Loucy (cell line): ENCODE measurements around the gene OXA1L.

Experiments
- H2AFZ ChIP-seq: fragments of 200-600 bp; sonication (generic); 2 replicates; pipeline ENCODE4 v1.6.0; 2016; ENCODE audit warnings: antibody characterized with exemption, mild to moderate bottlenecking, low read length, moderate library complexity
- H3F3A ChIP-seq: fragments of 200-600 bp; 2 replicates; pipeline ENCODE4 v1.6.0; 2016; ENCODE audit warnings: antibody characterized with exemption, low read depth, mild to moderate bottlenecking
- H3K27me3 ChIP-seq: fragments of 200-600 bp; sonication (generic); 2 replicates; pipeline ENCODE4 v1.6.1; 2014; ENCODE audit warnings: low read length, mild to moderate bottlenecking; ENCODE audit not compliant: insufficient read depth, poor library complexity, severe bottlenecking
- H3K36me3 ChIP-seq: fragments of 200-600 bp; sonication (generic); 2 replicates; pipeline ENCODE4 v1.6.1; 2016; ENCODE audit warnings: low read length; ENCODE audit not compliant: insufficient read depth
- H3K4me1 ChIP-seq: fragments of 200-600 bp; sonication (generic); 2 replicates; pipeline ENCODE4 v1.5.1; 2014; ENCODE audit warnings: low read length, mild to moderate bottlenecking; ENCODE audit not compliant: insufficient read depth, poor library complexity, severe bottlenecking
- H3K4me2 ChIP-seq: fragments of 200-600 bp; sonication (generic); 2 replicates; pipeline ENCODE4 v1.6.0; 2014; ENCODE audit warnings: antibody characterized with exemption, low read length, low read depth, mild to moderate bottlenecking; ENCODE audit not compliant: poor library complexity, severe bottlenecking
- H3K4me3 ChIP-seq: fragments of 200-600 bp; sonication (generic); 2 replicates; pipeline ENCODE4 v1.5.1; 2014; ENCODE audit warnings: low read length, mild to moderate bottlenecking, mixed read lengths; ENCODE audit not compliant: poor library complexity, severe bottlenecking
- H3K79me2 ChIP-seq: fragments of 200-600 bp; sonication (generic); 2 replicates; pipeline ENCODE4 v1.6.1; 2014; ENCODE audit warnings: low read length; ENCODE audit not compliant: insufficient read depth
- H3K9ac ChIP-seq: fragments of 200-600 bp; sonication (generic); 2 replicates; pipeline ENCODE4 v1.6.0; 2014; ENCODE audit warnings: mild to moderate bottlenecking, low read depth, low read length, moderate library complexity; ENCODE audit not compliant: poor library complexity, severe bottlenecking
- H3K9me2 ChIP-seq: fragments of 200-600 bp; sonication (generic); replicated peaks from 2 replicates; pipeline ENCODE4 v1.6.1; 2016; ENCODE audit warnings: low read depth, low read length, mixed read lengths
- H3K9me3 ChIP-seq: fragments of 200-600 bp; sonication (generic); 2 replicates; pipeline ENCODE4 v1.6.1; 2014; ENCODE audit warnings: mild to moderate bottlenecking, antibody characterized with exemption, low read length, low read depth; ENCODE audit not compliant: insufficient read depth
- H4K20me1 ChIP-seq: fragments of 200-600 bp; sonication (generic); 2 replicates; pipeline ENCODE4 v1.6.0; 2014; ENCODE audit warnings: antibody characterized with exemption, low read length, mild to moderate bottlenecking; ENCODE audit not compliant: insufficient read depth, poor library complexity, severe bottlenecking
- CTCF ChIP-seq: fragments of 200-600 bp; sonication (generic); conservative IDR thresholded peaks from 2 replicates; pipeline ENCODE4 v1.5.1; 2014; ENCODE audit warnings: mild to moderate bottlenecking, antibody characterized with exemption, low read length
- EZH2phosphoT487 ChIP-seq: fragments of 200-600 bp; IDR thresholded peaks from 2 replicates; pipeline ENCODE4 v1.6.1; 2018; ENCODE audit warnings: antibody characterized with exemption, mild to moderate bottlenecking, moderate library complexity, borderline replicate concordance

Gene OXA1L

GRCh38 chr14:22748206-22748605 is 18.3 kb upstream of the OXA1L start:
- Histone ChIP-seq H3F3A (no peaks in the 10 kb centered on the region), H3K79me2 (no peaks in the 10 kb centered on the region), H3K9me2 (no peaks in the 10 kb centered on the region), H2AFZ (no peak overlapping the region), H3K4me2 (no peak overlapping the region), H4K20me1 (no peaks in the 10 kb centered on the region), H3K9ac (no peak overlapping the region), H3K36me3 (no peaks in the 10 kb centered on the region), H3K4me1 (no peaks in the 10 kb centered on the region), H3K27me3 (no peaks in the 10 kb centered on the region), H3K4me3 (no peak overlapping the region), H3K9me3 (no peaks in the 10 kb centered on the region)
- TF ChIP-seq CTCF (no peak), EZH2phosphoT487 (no peak)

GRCh38 chr14:22748631-22749068 is 17.8 kb upstream of the OXA1L start:
- Histone ChIP-seq H3K79me2 (no peaks in the 10 kb centered on the region), H3K27me3 (no peaks in the 10 kb centered on the region), H2AFZ (no peak overlapping the region), H4K20me1 (no peaks in the 10 kb centered on the region), H3K9ac (no peak overlapping the region), H3K9me2 (no peaks in the 10 kb centered on the region), H3F3A (no peaks in the 10 kb centered on the region), H3K4me3 (no peak overlapping the region), H3K9me3 (no peaks in the 10 kb centered on the region), H3K36me3 (no peaks in the 10 kb centered on the region), H3K4me1 (no peaks in the 10 kb centered on the region), H3K4me2 (no peak overlapping the region)
- no peak for TF ChIP-seq EZH2phosphoT487
- TF ChIP-seq CTCF, result no peak

- no peaks in the 10 kb centered on the region for H3K79me2 ChIP-seq
- H4K20me1 ChIP-seq, result no peaks in the 10 kb centered on the region
- H3K9ac ChIP-seq, result no peak overlapping the region
- H3K4me1 ChIP-seq, result no peaks in the 10 kb centered on the region
- H3K4me3 ChIP-seq, result no peak overlapping the region
- H3K9me3 ChIP-seq, result no peaks in the 10 kb centered on the region
- H2AFZ ChIP-seq, result no peak overlapping the region
- no peaks in the 10 kb centered on the region for H3K36me3 ChIP-seq
- H3K27me3 ChIP-seq, result no peaks in the 10 kb centered on the region
- no peak overlapping the region for H3K4me2 ChIP-seq
- no peaks in the 10 kb centered on the region for H3F3A ChIP-seq
- TF ChIP-seq CTCF, result no peak
- no peak for TF ChIP-seq EZH2phosphoT487
- H3K9me2 ChIP-seq, result no peaks in the 10 kb centered on the region
These were observed 14.1 kb upstream of the OXA1L start for GRCh38 chr14:22752422-22752821.
